Fibroblast of mammary gland (primary cell): ENCODE data around the gene SPECC1.

ENCODE experiments used
- DNase-seq: peaks from one replicate; pipeline ENCODE4 v3.0.0-alpha.2; 2010; ENCODE audit warnings: low read depth
- H3K4me3 ChIP-seq: 2 replicates; pipeline ENCODE4 v1.5.1; 2011; ENCODE audit warnings: low read depth, mild to moderate bottlenecking, low read length, moderate library complexity; ENCODE audit not compliant: control insufficient read depth
- TF ChIP-seq, protein P1 (sequence below): conservative IDR thresholded peaks from 2 replicates; pipeline ENCODE4 v1.5.1; 2011; ENCODE audit warnings: low read depth, low read length, inconsistent platforms; ENCODE audit not compliant: control insufficient read depth, insufficient read depth

SPECC1 gene

DNA sequence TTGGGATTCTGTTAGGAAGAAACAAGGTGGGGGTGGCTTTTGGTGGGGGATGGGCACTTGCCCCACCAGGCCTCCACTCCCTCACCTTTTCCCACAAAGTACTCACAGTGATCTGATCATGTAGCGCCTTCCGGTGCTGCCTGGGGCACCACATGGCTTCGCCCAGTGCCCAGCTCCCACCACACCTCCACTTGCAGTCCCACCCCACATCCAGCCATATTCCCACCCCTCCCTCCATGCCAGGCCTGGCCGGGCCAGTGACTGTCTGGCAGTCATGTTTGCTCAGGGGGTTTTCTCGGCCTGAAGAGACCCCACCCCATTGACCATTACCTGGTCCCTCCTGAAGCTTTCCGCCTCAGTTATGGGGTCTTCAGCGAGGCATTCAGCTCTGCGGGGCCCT lies 201.5 kb downstream of the SPECC1 start:
- TF ChIP-seq, protein P1, sequence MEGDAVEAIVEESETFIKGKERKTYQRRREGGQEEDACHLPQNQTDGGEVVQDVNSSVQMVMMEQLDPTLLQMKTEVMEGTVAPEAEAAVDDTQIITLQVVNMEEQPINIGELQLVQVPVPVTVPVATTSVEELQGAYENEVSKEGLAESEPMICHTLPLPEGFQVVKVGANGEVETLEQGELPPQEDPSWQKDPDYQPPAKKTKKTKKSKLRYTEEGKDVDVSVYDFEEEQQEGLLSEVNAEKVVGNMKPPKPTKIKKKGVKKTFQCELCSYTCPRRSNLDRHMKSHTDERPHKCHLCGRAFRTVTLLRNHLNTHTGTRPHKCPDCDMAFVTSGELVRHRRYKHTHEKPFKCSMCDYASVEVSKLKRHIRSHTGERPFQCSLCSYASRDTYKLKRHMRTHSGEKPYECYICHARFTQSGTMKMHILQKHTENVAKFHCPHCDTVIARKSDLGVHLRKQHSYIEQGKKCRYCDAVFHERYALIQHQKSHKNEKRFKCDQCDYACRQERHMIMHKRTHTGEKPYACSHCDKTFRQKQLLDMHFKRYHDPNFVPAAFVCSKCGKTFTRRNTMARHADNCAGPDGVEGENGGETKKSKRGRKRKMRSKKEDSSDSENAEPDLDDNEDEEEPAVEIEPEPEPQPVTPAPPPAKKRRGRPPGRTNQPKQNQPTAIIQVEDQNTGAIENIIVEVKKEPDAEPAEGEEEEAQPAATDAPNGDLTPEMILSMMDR, result no peak
- no peak overlapping the region for H3K4me3 ChIP-seq
- DNase-seq, result no peak

DNA sequence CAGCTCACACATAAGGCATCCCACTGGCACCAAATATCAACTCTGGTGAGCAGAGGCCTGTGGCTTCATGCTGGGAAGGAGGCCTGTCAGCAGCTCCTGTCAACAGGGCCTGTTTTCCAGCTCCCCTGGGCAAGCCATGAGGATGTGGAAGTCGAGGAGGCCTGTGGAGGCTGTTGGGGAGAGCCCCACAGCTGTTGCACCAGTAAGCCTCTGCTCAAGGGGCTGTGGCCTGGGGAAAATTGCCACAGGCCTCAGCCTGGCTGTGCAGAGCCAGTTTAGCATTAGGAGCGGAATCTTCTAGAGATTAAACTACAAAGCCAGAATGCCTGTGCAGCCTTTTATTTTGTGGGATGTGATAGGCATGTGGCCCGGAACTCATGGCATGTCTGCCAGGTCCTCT lies 202.1 kb downstream of the SPECC1 start:
- TF ChIP-seq, protein P1, result no peak
- no peak overlapping the region for H3K4me3 ChIP-seq
- no peak for DNase-seq

DNA sequence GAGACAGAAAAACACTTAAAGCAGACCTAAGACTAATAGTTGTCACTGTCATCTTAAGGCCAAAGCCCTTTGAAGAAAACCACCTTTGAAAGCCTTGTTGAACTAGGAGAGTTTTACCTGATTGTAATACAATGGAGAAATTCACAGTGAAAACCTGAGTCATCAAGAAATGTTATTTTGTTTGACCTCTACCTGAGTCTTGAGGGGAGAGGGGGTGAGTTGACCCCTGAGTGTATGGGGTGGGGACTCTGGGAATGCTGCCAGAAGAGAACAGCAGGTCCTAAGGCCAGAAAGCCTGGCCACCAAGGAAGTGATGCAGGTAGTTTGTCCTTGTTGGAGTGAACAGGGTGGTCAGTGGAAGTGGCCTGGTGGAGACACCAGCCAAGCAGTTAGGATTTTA lies 204.3 kb downstream of the SPECC1 start:
- H3K4me3 ChIP-seq, result no peak overlapping the region
- TF ChIP-seq, protein P1, result no peak
- no peak for DNase-seq

DNA sequence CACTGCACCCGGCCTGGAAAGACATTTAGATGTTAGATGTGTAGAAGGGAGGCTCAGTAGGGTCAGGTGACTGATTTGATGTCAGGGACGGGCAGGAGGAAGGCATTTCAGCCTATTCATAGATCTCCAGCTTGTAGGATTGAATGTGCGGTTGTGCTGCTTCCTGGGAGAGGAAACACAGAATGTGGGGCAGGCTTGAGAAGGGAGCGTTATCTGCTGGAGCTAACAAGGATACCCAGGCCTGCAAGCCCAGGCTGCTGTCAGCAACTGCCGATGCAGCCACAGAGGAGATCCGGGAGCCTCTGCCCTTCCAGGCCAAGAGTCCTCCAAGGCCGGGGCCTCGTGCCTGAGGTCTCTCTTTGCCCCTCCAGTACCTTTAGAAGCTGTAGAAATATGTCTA lies 205.6 kb downstream of the SPECC1 start:
- TF ChIP-seq, protein P1, result no peak
- no peak for DNase-seq
- no peak overlapping the region for H3K4me3 ChIP-seq

DNA sequence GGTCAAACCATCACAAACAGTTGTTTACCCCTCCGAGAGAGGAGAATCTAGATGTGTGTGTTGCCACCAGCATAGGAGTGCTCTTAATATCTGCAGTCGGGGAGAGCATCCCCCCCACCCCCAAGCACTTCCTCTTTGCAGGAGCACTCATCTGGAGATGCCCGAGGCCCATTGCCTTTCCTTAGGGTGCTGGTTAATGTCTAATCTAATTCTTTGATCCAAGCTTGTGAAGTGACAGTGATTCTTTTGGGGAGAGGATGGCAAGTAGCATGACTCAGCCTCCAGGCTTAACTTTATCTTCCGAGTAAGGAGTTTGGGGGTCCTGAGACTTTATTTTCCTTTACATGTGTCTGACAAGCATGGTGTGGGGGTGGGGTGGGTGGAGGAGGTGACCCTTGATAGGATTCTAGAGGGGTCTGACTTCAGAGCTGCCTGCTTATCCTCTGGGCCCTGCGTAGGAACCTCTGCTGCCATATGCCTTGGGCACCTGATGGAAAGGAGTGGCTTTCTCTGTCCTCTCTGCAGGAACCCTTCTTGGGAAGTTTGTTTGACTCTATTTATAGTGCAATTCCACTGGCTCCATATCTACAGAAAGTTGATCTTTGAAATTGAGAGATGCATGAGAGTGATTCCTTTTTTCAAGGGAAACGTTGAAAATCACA lies 207.1 kb downstream of the SPECC1 start:
- DNase-seq, result no peak
- TF ChIP-seq, protein P1, result no peak
- H3K4me3 ChIP-seq, result no peak overlapping the region

DNA sequence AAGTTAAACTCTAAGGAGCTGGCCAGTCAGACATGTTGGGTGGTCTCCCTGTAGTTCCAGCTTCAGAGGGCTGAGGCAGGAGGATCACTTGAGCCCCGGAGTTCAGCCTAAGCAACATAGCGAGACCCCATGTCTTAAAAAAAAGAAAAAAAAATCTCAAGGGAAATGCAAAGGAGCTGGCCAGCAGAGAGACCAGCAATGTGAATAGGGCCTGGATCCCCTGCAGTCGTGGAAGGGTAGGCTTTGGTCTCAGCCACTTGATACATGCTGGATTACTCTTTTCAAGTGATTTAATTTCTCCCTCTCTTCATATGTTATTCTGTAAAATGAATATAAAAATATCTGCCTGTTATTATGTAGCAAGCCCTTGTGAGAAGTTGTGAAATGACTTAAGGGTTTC lies 207.7 kb downstream of the SPECC1 start:
- no peak for DNase-seq
- no peak overlapping the region for H3K4me3 ChIP-seq
- TF ChIP-seq, protein P1, result no peak

DNA sequence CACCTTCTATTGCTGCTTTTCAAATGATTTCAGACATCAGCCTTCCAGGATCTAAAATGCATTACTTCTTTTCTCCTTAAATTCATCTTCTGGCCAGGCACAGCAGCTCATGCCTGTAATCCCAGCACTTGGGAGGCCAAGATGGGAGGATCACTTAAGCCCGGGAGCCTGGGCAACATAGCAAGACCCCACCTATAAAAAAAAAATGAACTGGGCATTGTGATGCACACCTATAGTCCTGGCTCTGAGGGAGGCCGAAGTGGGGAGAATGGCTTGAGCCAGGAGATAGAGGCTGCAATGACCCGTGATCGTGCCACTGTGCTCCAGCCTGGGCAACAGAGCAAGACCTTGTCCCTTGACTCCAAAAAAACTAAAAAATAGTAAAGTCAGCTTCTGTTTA lies 208.5 kb downstream of the SPECC1 start:
- no peak for DNase-seq
- H3K4me3 ChIP-seq, result no peak overlapping the region
- TF ChIP-seq, protein P1, result no peak
